Right cardiac atrium (tissue), 5 donors: ENCODE measurements around the gene CARMIL1. TPM values are rescaled to one million over a fixed set of nuclear protein-coding genes. Genes with fewer than 3 reads are reported as not detected.
"Not testable (repeated sequence)": the region's sequence is repeated elsewhere in the genome, so short reads cannot be mapped to it uniquely, and the experiment has no call there.

Source experiments
- ATAC-seq, 2 donors: fragments of 200-7000 bp; cut with Tn5 transposase; one replicate each; pipeline versions ENCODE4 v1.8.0 to v1.9.1; 2020; ENCODE audit warnings: moderate library complexity in 2 of 2, mild to moderate bottlenecking in 1 of 2
- DNase-seq, 3 donors: peaks; one replicate each; pipeline ENCODE4 v3.0.0-alpha.2; 2020
- H3K27ac ChIP-seq: one replicate; pipeline ENCODE4 v1.5.1; 2013; ENCODE audit warnings: mild to moderate bottlenecking, low read length, control low read depth, moderate library complexity
- H3K27me3 ChIP-seq: one replicate; pipeline ENCODE4 v1.6.1; 2013; ENCODE audit not compliant: control insufficient read depth, insufficient read depth
- H3K4me1 ChIP-seq: one replicate; pipeline ENCODE4 v1.6.1; 2013; ENCODE audit warnings: low read length; ENCODE audit not compliant: control insufficient read depth, insufficient read depth
- H3K4me3 ChIP-seq: one replicate; pipeline ENCODE4 v1.5.1; 2013; ENCODE audit warnings: low read length, control low read depth
- H3K9me3 ChIP-seq: one replicate; pipeline ENCODE4 v1.6.1; 2013; ENCODE audit warnings: low read length; ENCODE audit not compliant: control insufficient read depth
- WGBS: extraction: QIAGEN DNeasy Blood & Tissue Kit; methylation state at CpG from one replicate; pipeline ENCODE4 v1.1.7; 2013; 5-methylcytosine and 5-hydroxymethylcytosine counted together
- intact Hi-C, 4 donors: fragments of 100-400 bp; cut with DNase I; formaldehyde crosslinking; loops; one replicate each; pipeline versions ENCODE4 v1.11.0 to v1.14.0; 2022 to 2023
- polyA plus RNA-seq: library from polyadenylated mRNA; stranded (reverse); fragments of 200-250 nt; gene quantifications from one replicate; pipeline ENCODE4 v1.2.3, GENCODE V29; 2013
- total RNA-seq, 4 donors: library from RNA; stranded (reverse); fragmentation: NEBNext Ultra II Directional; extraction: Animal tissue kit (Norgen Biotek cat#: 25700); gene quantifications; one replicate each; pipeline ENCODE4 v1.2.1, GENCODE V29; 2021
- donor health status: healthy with polysubstance abuse.
- donor health status: DM: no; HTN: yes; CAD: no.
- donor health status: DM: no; HTN: no; CAD: no.
- donor health status: DM: no; HTN: yes; CAD: no; lungs with severe emphysema.
- donor health status: DM: yes; HTN: yes; CAD: no.

CARMIL1 gene
- total and polyA plus RNA-seq, 5 donors: 9.5 to 19.8 (median 17.7) TPM

GRCh38 chr6:25370178-25371036, 91.2 kb downstream of the CARMIL1 start:
- Histone ChIP-seq H3K9me3 (no peaks in the 10 kb centered on the region), H3K27me3 (no peaks in the 10 kb centered on the region), H3K27ac (no peak overlapping the region), H3K4me1 (peaks cover 10% of the 10 kb centered on the region), H3K4me3 (no peak overlapping the region)
- intact Hi-C loops: no loop called here
- no peak for ATAC-seq
- WGBS: 89% methylated on average over 10 of the region's 10 CpGs
- DNase-seq: no peak

GRCh38 chr6:25371037-25371347, 91.8 kb downstream of the CARMIL1 start:
- H3K27me3 ChIP-seq: no peaks in the 10 kb centered on the region
- intact Hi-C loops: no loop called here
- ATAC-seq (no peak), DNase-seq (no peak)
- no peak overlapping the region for H3K27ac ChIP-seq
- no peaks in the 10 kb centered on the region for H3K9me3 ChIP-seq
- peaks cover 9% of the 10 kb centered on the region for H3K4me1 ChIP-seq
- WGBS: 91% methylated on average over 2 of the region's 2 CpGs
- no peak overlapping the region for H3K4me3 ChIP-seq

GRCh38 chr6:25375125-25375524, 96.0 kb downstream of the CARMIL1 start:
- DNase-seq: no peak
- ATAC-seq: no peak
- H3K4me3 ChIP-seq: no peak overlapping the region
- H3K27ac ChIP-seq: no peak overlapping the region
- intact Hi-C loops: no loop called here
- H3K4me1 ChIP-seq: peaks cover 10% of the 10 kb centered on the region
- no peaks in the 10 kb centered on the region for H3K9me3 ChIP-seq
- 94% methylated on average over 1 of the region's 1 CpG for WGBS
- H3K27me3 ChIP-seq: no peaks in the 10 kb centered on the region

- DNase-seq (no peak), ATAC-seq (no peak)
- 88% methylated on average over 1 of the region's 1 CpG for WGBS
- H3K4me3 ChIP-seq: no peak overlapping the region
- H3K27ac ChIP-seq: no peak overlapping the region
- H3K27me3 ChIP-seq: no peaks in the 10 kb centered on the region
- H3K4me1 ChIP-seq: peaks cover 13% of the 10 kb centered on the region
- intact Hi-C loops: no loop called here
- H3K9me3 ChIP-seq: no peaks in the 10 kb centered on the region
Measured at GRCh38 chr6:25377664-25378063, 98.5 kb downstream of the CARMIL1 start.

GRCh38 chr6:25381077-25381476, 101.9 kb downstream of the CARMIL1 start:
- WGBS: 54% methylated on average over 1 of the region's 1 CpG
- Histone ChIP-seq H3K27ac (no peak overlapping the region), H3K27me3 (no peaks in the 10 kb centered on the region), H3K4me3 (no peak overlapping the region), H3K4me1 (peaks cover 13% of the 10 kb centered on the region), H3K9me3 (no peaks in the 10 kb centered on the region)
- ATAC-seq: peak in 1 of 2 donors; percentile 60
- intact Hi-C loops: no loop called here
- DNase-seq: no peak

GRCh38 chr6:25382476-25382875, 103.3 kb downstream of the CARMIL1 start:
- peaks cover 12% of the 10 kb centered on the region for H3K4me1 ChIP-seq
- H3K9me3 ChIP-seq, intact Hi-C loops, DNase-seq, H3K27me3 ChIP-seq, ATAC-seq, H3K4me3 ChIP-seq, H3K27ac ChIP-seq: not testable (repeated sequence)
- WGBS: 94% methylated on average over 8 of the region's 8 CpGs

- H3K27ac ChIP-seq: no peak overlapping the region
- WGBS: 87% methylated on average over 7 of the region's 7 CpGs
- H3K9me3 ChIP-seq: no peaks in the 10 kb centered on the region
- H3K4me3 ChIP-seq: no peak overlapping the region
- H3K4me1 ChIP-seq: peaks cover 3% of the 10 kb centered on the region
- no peaks in the 10 kb centered on the region for H3K27me3 ChIP-seq
- ATAC-seq (no peak), DNase-seq (no peak)
- intact Hi-C loops: no loop called here
Measured at GRCh38 chr6:25384234-25384633, 105.1 kb downstream of the CARMIL1 start.

- Histone ChIP-seq H3K4me3 (no peak overlapping the region), H3K4me1 (peaks cover 3% of the 10 kb centered on the region), H3K27ac (no peak overlapping the region), H3K9me3 (no peaks in the 10 kb centered on the region), H3K27me3 (no peaks in the 10 kb centered on the region)
- DNase-seq: no peak
- WGBS: 43% methylated on average over 5 of the region's 5 CpGs
- intact Hi-C loops: no loop called here
- peak; percentile 44 to 76 for ATAC-seq
Measured at GRCh38 chr6:25384967-25385366, 105.8 kb downstream of the CARMIL1 start.

- Histone ChIP-seq H3K27ac (no peak overlapping the region), H3K4me3 (no peak overlapping the region), H3K27me3 (no peaks in the 10 kb centered on the region), H3K4me1 (peaks cover under 1% of the 10 kb centered on the region), H3K9me3 (no peaks in the 10 kb centered on the region)
- intact Hi-C loops: no loop called here
- ATAC-seq (no peak), DNase-seq (no peak)
- 90% methylated on average over 2 of the region's 2 CpGs for WGBS
Measured at GRCh38 chr6:25387483-25387882, 108.3 kb downstream of the CARMIL1 start.

GRCh38 chr6:25387911-25388310, 108.7 kb downstream of the CARMIL1 start:
- Histone ChIP-seq H3K9me3 (no peaks in the 10 kb centered on the region), H3K27me3 (no peaks in the 10 kb centered on the region), H3K4me3 (no peak overlapping the region), H3K27ac (no peak overlapping the region), H3K4me1 (no peaks in the 10 kb centered on the region)
- intact Hi-C loops: no loop called here
- ATAC-seq (no peak), DNase-seq (no peak)
- 83% methylated on average over 2 of the region's 2 CpGs for WGBS

- H3K27me3 ChIP-seq: no peaks in the 10 kb centered on the region
Measured at GRCh38 chr6:25388776-25389175, 109.6 kb downstream of the CARMIL1 start.

GRCh38 chr6:25389471-25389870, 110.3 kb downstream of the CARMIL1 start:
- H3K9me3 ChIP-seq: no peaks in the 10 kb centered on the region
- ATAC-seq: peak; percentile 53 to 86
- no peak overlapping the region for H3K4me3 ChIP-seq
- DNase-seq: no peak
- no peaks in the 10 kb centered on the region for H3K4me1 ChIP-seq
- H3K27me3 ChIP-seq: no peaks in the 10 kb centered on the region
- 41% methylated on average over 2 of the region's 2 CpGs for WGBS
- intact Hi-C loops: no loop called here
- H3K27ac ChIP-seq: no peak overlapping the region

More at GRCh38 chr6:25388776-25389175, 109.6 kb downstream of the CARMIL1 start:
- ATAC-seq (no peak), DNase-seq (no peak)
- H3K4me1 ChIP-seq: no peaks in the 10 kb centered on the region
- intact Hi-C loops: no loop called here
- 92% methylated on average over 3 of the region's 3 CpGs for WGBS
- no peak overlapping the region for H3K4me3 ChIP-seq
- H3K27ac ChIP-seq: no peak overlapping the region
- no peaks in the 10 kb centered on the region for H3K9me3 ChIP-seq
